HCT116 (cell line): ENCODE data around the gene MRGPRX3. TPM values are rescaled to one million over a fixed set of nuclear protein-coding genes. Genes with fewer than 3 reads are reported as not detected.

Experiments
- ATAC-seq: fragments of 200-7000 bp; cut with Tn5 transposase; 2 replicates; pipeline ENCODE4 v1.9.1; 2020; ENCODE audit warnings: mild to moderate bottlenecking, moderate library complexity
- BruUV-seq: library from RNA; stranded (reverse); fragments of 400-500 nt; replicated peaks from 2 replicates; lab custom pipeline; 2021; lab: Mats Ljungman, UMichigan
- CTCF ChIA-PET: fragments of 300-600 bp; sonication (Branson Sonifier 250); formaldehyde crosslinking; loops from one replicate; lab custom pipeline; 2021; ENCODE audit warnings: antibody characterized with exemption; lab: Charles Lee
- POLR2A ChIA-PET: fragments of 300-600, 350-600 bp; sonication (Branson Sonifier 250); formaldehyde crosslinking; loops from one replicate; lab custom pipeline; 2021; ENCODE audit warnings: antibody characterized with exemption; lab: Charles Lee
- RAD21 ChIA-PET, 2 experiments: fragments of 300-600 bp; sonication (Branson Sonifier 250); formaldehyde crosslinking; loops; one replicate each; lab custom pipeline; 2023; ENCODE audit warnings: low total read pairs in 2 of 2; ENCODE audit not compliant: uncharacterized antibody in 2 of 2, unreplicated experiment in 2 of 2, low non-redundant PET in 1 of 2; lab: Charles Lee
- DNase-seq: peaks from one replicate; pipeline ENCODE4 v3.0.0-alpha.2; 2010; ENCODE audit warnings: low read depth, low spot score
- H2AFZ ChIP-seq: fragments of 200-600 bp; shearing (Covaris generic), sonication (generic); 2 replicates; pipeline ENCODE4 v1.6.1; 2017; ENCODE audit warnings: low read depth, mixed run types, mixed read lengths, antibody characterized with exemption, low read length; ENCODE audit not compliant: poor library complexity, severe bottlenecking
- H3K27ac ChIP-seq: 2 replicates; pipeline ENCODE4 v1.5.1; 2012; ENCODE audit warnings: low read depth, low read length
- H3K27me3 ChIP-seq: fragments of 200-600 bp; sonication (generic); 2 replicates; pipeline ENCODE4 v1.6.1; 2016; ENCODE audit warnings: mixed run types, low read length, mixed read lengths; ENCODE audit not compliant: insufficient read depth
- H3K36me3 ChIP-seq, 2 experiments: fragments of 200-500 bp in 1 of 2; fragments of 200-600 bp in 1 of 2; sonication (Bioruptor generic) in 1 of 2; sonication (generic) in 1 of 2; 2 replicates each; pipeline versions ENCODE4 v1.5.1 to v1.6.1; 2014 to 2016; ENCODE audit warnings: low read length in 2 of 2, inconsistent platforms in 1 of 2, mixed read lengths in 1 of 2, mixed run types in 1 of 2; ENCODE audit not compliant: insufficient read depth in 2 of 2, control insufficient read depth in 1 of 2
- H3K4me1 ChIP-seq, 2 experiments: fragments of 200-600 bp in 1 of 2; sonication (generic) in 1 of 2; 2 replicates each; pipeline versions ENCODE4 v1.5.1 to v1.6.1; 2012 to 2017; ENCODE audit warnings: low read length in 2 of 2, inconsistent platforms in 1 of 2, mild to moderate bottlenecking in 1 of 2, mixed read lengths in 1 of 2, mixed run types in 1 of 2, moderate library complexity in 1 of 2; ENCODE audit not compliant: insufficient read depth in 2 of 2, control insufficient read depth in 1 of 2
- H3K4me2 ChIP-seq: fragments of 200-600 bp; sonication (generic); 2 replicates; pipeline ENCODE4 v1.6.1; 2017; ENCODE audit warnings: mixed run types, low read length, mixed read lengths
- H3K4me3 ChIP-seq, 2 experiments: fragments of 200-600 bp in 1 of 2; sonication (generic) in 1 of 2; replicated peaks in 1 of 2; 2 replicates each; pipeline ENCODE4 v1.5.1; 2011 to 2016; ENCODE audit warnings: low read length in 2 of 2, control low read depth in 1 of 2, low read depth in 1 of 2, mild to moderate bottlenecking in 1 of 2, mixed read lengths in 1 of 2, mixed run types in 1 of 2
- H3K79me2 ChIP-seq: fragments of 200-600 bp; sonication (generic); 2 replicates; pipeline ENCODE4 v1.6.1; 2017; ENCODE audit warnings: mild to moderate bottlenecking, mixed run types, low read length, moderate library complexity, mixed read lengths; ENCODE audit not compliant: insufficient read depth
- H3K9ac ChIP-seq: fragments of 200-600 bp; sonication (generic); 2 replicates; pipeline ENCODE4 v1.6.1; 2016; ENCODE audit warnings: low read length, mixed read lengths
- H3K9me2 ChIP-seq: fragments of 200-600 bp; sonication (generic), shearing (Covaris generic); 2 replicates; pipeline ENCODE4 v1.6.1; 2017; ENCODE audit warnings: mixed run types, mild to moderate bottlenecking, moderate library complexity; ENCODE audit not compliant: insufficient read depth
- H3K9me3 ChIP-seq, 2 experiments: fragments of 200-500 bp in 1 of 2; fragments of 200-600 bp in 1 of 2; sonication (Bioruptor generic) in 1 of 2; sonication (generic) in 1 of 2; 2 replicates each; pipeline ENCODE4 v1.6.1; 2014 to 2017; ENCODE audit warnings: low read length in 2 of 2, mixed read lengths in 2 of 2, inconsistent platforms in 1 of 2, low read depth in 1 of 2, mild to moderate bottlenecking in 1 of 2, mixed run types in 1 of 2, moderate library complexity in 1 of 2; ENCODE audit not compliant: control insufficient read depth in 1 of 2, insufficient read depth in 1 of 2
- H4K20me1 ChIP-seq: fragments of 200-600 bp; sonication (generic), shearing (Covaris generic); 2 replicates; pipeline ENCODE4 v1.6.1; 2017; ENCODE audit warnings: mixed run types, mild to moderate bottlenecking, moderate library complexity; ENCODE audit not compliant: insufficient read depth
- CBX3 ChIP-seq: IDR thresholded peaks from 2 replicates; pipeline ENCODE4 v1.6.1; 2012; ENCODE audit warnings: low read depth
- CEBPB ChIP-seq: IDR thresholded peaks from 2 replicates; pipeline ENCODE4 v1.6.1; 2012; ENCODE audit warnings: low read depth
- CTCF ChIP-seq, 3 experiments: fragments of 200-600 bp in 1 of 3; sonication (generic) in 1 of 3; IDR thresholded peaks in 2 of 3; conservative IDR thresholded peaks in 1 of 3; 2 replicates each; pipeline ENCODE4 v1.5.1; 2012 to 2017; ENCODE audit warnings: low read depth in 2 of 3, low read length in 2 of 3, antibody characterized with exemption in 1 of 3, borderline replicate concordance in 1 of 3, control low read depth in 1 of 3, mild to moderate bottlenecking in 1 of 3, mixed read lengths in 1 of 3, mixed run types in 1 of 3, moderate library complexity in 1 of 3; ENCODE audit not compliant: insufficient read depth in 1 of 3
- EGR1 ChIP-seq: IDR thresholded peaks from 2 replicates; pipeline ENCODE4 v1.6.1; 2012; ENCODE audit warnings: low read depth
- ELF1 ChIP-seq: IDR thresholded peaks from 2 replicates; pipeline ENCODE4 v1.6.1; 2012; ENCODE audit warnings: low read depth, borderline replicate concordance
- EZH2 ChIP-seq: fragments of 200-600 bp; sonication (generic); IDR thresholded peaks from 2 replicates; pipeline ENCODE4 v1.6.1; 2017; ENCODE audit warnings: antibody characterized with exemption, mixed run types
- EZH2phosphoT487 ChIP-seq: fragments of 200-600 bp; IDR thresholded peaks from 2 replicates; pipeline ENCODE4 v1.6.1; 2018; ENCODE audit warnings: antibody characterized with exemption, borderline replicate concordance
- FOSL1 ChIP-seq: IDR thresholded peaks from 2 replicates; pipeline ENCODE4 v1.6.1; 2012; ENCODE audit warnings: low read depth
- JUND ChIP-seq: IDR thresholded peaks from 2 replicates; pipeline ENCODE4 v1.6.1; 2012
- MAX ChIP-seq: IDR thresholded peaks from 2 replicates; pipeline ENCODE4 v1.6.1; 2012
- POLR2A ChIP-seq: IDR thresholded peaks from 2 replicates; pipeline ENCODE4 v1.7.0; 2011; ENCODE audit warnings: borderline replicate concordance; ENCODE audit not compliant: insufficient read depth, insufficient read length; ENCODE audit errors: extremely low read depth
- POLR2AphosphoS5 ChIP-seq: IDR thresholded peaks from 2 replicates; pipeline ENCODE4 v1.6.1; 2011; ENCODE audit warnings: mild to moderate bottlenecking, low read depth, low read length, moderate library complexity
- SIN3A ChIP-seq: IDR thresholded peaks from 2 replicates; pipeline ENCODE4 v1.6.1; 2012; ENCODE audit warnings: low read depth
- SP1 ChIP-seq: IDR thresholded peaks from 2 replicates; pipeline ENCODE4 v1.6.1; 2012; ENCODE audit warnings: low read depth
- SRF ChIP-seq: IDR thresholded peaks from 2 replicates; pipeline ENCODE4 v1.6.1; 2012; ENCODE audit warnings: low read depth
- TCF7L2 ChIP-seq: IDR thresholded peaks from 2 replicates; pipeline ENCODE4 v1.7.0; 2011; ENCODE audit warnings: borderline replicate concordance, inconsistent platforms; ENCODE audit not compliant: insufficient read depth, insufficient read length; ENCODE audit errors: extremely low read depth
- ZFX ChIP-seq: fragments of 450-650 bp; IDR thresholded peaks from 2 replicates; pipeline ENCODE4 v1.6.1; 2017
- ZNF274 ChIP-seq: fragments of 200-500 bp; sonication (Bioruptor generic); IDR thresholded peaks from 2 replicates; pipeline ENCODE4 v1.6.1; 2014; ENCODE audit warnings: mild to moderate bottlenecking, low read depth, low read length, inconsistent platforms
- intact Hi-C: fragments of 100-400 bp; cut with micrococcal nuclease; formaldehyde crosslinking; loops from 2 replicates; pipeline ENCODE4 v1.10.0; 2022
- total RNA-seq: library from RNA; stranded (reverse); gene quantifications from one replicate; pipeline ENCODE4 v1.2.1, GENCODE V29; 2021; ENCODE audit not compliant: unreplicated experiment

Gene MRGPRX3
- total RNA-seq, 1 experiment from 2014 or later, result not detected

GRCh38 chr11:18091731-18092130 lies 40.6 kb upstream of the MRGPRX3 start (continued):
- TF ChIP-seq CEBPB, result no peak
- TF ChIP-seq POLR2AphosphoS5, result no peak
- TF ChIP-seq ZFX, result no peak
- no peak for TF ChIP-seq ELF1
- TF ChIP-seq TCF7L2, result no peak
- no peak for TF ChIP-seq CBX3

- ATAC-seq, result no peak
- Histone ChIP-seq H3K4me1 (no peaks in the 10 kb centered on the region), H2AFZ (no peak overlapping the region), H3K9me3 (no peaks in the 10 kb centered on the region), H4K20me1 (no peaks in the 10 kb centered on the region), H3K27ac (no peak overlapping the region), H3K9me2 (no peaks in the 10 kb centered on the region), H3K79me2 (peaks cover 23% of the 10 kb centered on the region), H3K4me2 (no peak overlapping the region), H3K27me3 (no peaks in the 10 kb centered on the region), H3K36me3 (peaks cover 19 to 33% of the 10 kb centered on the region in 2 experiments), H3K4me3 (no peak overlapping the region), H3K9ac (no peak overlapping the region)
- TF ChIP-seq SRF (no peak), JUND (no peak), ELF1 (no peak), SP1 (no peak), ZNF274 (no peak), EGR1 (no peak), ZFX (no peak), EZH2phosphoT487 (no peak), POLR2A (no peak), MAX (no peak), SIN3A (no peak), FOSL1 (no peak), CTCF (IDR thresholded peaks at IDR 0.05 in 2 of 3, conservative IDR thresholded peaks at IDR 0.05 in 1 of 3; ENCODE audit: borderline replicate concordance in 1 of 3, insufficient read depth in 1 of 3, low read depth in 2 of 3, low read length in 2 of 3) (no peak), EZH2 (no peak), TCF7L2 (no peak), CEBPB (no peak)
- BruUV-seq, result no TSS peak
- intact Hi-C loops, result no loop called here
- CTCF ChIA-PET, result interaction anchor here (0.8 kb wide), 1 partner anchor 12 kb away, joined by 4 read pairs; the partner anchor contains the start of gene SAAL1
- POLR2A ChIA-PET, result no interaction called here
- RAD21 ChIA-PET, result no interaction called here
- DNase-seq, result no peak
Observed at GRCh38 chr11:18093959-18094358, 38.4 kb upstream of the MRGPRX3 start.
